PFSK-1 (cell line): Measurements from ENCODE around the gene EPS8L2.

Experiments
- POLR2AphosphoS5 ChIP-seq: IDR thresholded peaks from 2 replicates; pipeline ENCODE4 v1.6.1; 2012; ENCODE audit warnings: low read depth, mild to moderate bottlenecking, control low read depth, low read length, moderate library complexity
- TAF1 ChIP-seq: IDR thresholded peaks from 2 replicates; pipeline ENCODE4 v1.6.1; 2012; ENCODE audit warnings: low read length, control low read depth, borderline replicate concordance; ENCODE audit not compliant: insufficient read depth

DNA sequence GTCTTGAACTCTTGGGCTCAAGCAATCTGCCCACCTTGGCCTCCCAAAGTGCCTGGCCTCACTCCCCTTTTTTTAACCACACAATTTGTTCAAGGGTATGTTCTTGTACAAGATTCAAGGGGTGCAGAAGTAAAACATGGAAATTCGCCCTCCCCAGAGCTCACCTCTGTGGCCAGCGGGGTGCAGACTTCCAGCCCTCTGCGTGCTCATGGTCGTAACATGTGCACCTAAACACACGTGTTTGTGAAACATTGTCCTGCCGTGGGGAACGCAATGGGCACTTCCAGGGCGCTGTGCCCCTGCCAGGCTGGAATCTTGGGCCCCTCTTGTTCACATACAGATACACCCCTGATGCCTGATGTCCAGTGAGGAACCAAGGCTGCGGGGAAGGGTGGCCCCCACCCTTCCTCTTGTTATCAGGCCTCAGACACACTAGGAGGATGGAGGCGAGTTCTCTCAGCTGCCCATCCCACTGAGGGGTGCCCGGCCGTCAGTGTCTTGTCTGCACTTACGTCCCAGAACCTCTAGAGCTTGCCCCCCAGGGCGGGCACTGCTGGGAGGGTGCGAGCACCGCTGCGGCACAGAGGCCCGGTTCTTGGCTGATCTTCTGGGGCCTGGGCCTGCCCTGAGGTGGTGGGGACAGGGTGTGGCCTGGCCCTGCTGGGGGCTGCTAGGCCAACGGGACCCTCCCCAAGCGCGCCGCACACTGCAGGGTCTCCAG, 4.1 kb upstream of the EPS8L2 start:
- TF ChIP-seq TAF1 (no peak), POLR2AphosphoS5 (no peak)
